Measurements from ENCODE around the gene RNF217. TPM values are rescaled to one million over a fixed set of nuclear protein-coding genes. Genes with fewer than 3 reads are reported as not detected.

RNF217 gene
- total and polyA plus RNA-seq, 2 of the 8 experiments (the other 6 are each of a cell fraction or from before 2014, with no cell fraction given), result 2.0 to 8.9 TPM

DNA sequence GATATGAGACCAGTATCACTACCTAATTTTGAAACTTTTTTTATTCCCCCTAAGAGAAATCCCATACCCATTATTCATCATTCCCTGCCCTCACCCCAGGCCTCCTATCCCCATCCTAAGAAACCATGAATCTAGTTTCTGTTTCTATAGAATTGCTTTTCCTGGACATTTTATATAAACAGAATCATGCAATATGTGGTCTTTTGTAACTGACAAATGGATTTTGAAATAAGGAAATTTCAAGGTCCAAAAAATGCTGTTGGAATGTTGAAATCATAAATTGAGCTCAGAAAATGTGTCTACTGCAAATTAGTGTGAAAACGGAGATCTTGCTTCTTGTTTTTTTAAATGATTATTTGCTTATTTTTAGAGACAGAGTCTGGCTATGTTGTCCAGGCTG, 25.1 kb downstream of the RNF217 start (continued):
- TF ChIP-seq, protein P1, sequence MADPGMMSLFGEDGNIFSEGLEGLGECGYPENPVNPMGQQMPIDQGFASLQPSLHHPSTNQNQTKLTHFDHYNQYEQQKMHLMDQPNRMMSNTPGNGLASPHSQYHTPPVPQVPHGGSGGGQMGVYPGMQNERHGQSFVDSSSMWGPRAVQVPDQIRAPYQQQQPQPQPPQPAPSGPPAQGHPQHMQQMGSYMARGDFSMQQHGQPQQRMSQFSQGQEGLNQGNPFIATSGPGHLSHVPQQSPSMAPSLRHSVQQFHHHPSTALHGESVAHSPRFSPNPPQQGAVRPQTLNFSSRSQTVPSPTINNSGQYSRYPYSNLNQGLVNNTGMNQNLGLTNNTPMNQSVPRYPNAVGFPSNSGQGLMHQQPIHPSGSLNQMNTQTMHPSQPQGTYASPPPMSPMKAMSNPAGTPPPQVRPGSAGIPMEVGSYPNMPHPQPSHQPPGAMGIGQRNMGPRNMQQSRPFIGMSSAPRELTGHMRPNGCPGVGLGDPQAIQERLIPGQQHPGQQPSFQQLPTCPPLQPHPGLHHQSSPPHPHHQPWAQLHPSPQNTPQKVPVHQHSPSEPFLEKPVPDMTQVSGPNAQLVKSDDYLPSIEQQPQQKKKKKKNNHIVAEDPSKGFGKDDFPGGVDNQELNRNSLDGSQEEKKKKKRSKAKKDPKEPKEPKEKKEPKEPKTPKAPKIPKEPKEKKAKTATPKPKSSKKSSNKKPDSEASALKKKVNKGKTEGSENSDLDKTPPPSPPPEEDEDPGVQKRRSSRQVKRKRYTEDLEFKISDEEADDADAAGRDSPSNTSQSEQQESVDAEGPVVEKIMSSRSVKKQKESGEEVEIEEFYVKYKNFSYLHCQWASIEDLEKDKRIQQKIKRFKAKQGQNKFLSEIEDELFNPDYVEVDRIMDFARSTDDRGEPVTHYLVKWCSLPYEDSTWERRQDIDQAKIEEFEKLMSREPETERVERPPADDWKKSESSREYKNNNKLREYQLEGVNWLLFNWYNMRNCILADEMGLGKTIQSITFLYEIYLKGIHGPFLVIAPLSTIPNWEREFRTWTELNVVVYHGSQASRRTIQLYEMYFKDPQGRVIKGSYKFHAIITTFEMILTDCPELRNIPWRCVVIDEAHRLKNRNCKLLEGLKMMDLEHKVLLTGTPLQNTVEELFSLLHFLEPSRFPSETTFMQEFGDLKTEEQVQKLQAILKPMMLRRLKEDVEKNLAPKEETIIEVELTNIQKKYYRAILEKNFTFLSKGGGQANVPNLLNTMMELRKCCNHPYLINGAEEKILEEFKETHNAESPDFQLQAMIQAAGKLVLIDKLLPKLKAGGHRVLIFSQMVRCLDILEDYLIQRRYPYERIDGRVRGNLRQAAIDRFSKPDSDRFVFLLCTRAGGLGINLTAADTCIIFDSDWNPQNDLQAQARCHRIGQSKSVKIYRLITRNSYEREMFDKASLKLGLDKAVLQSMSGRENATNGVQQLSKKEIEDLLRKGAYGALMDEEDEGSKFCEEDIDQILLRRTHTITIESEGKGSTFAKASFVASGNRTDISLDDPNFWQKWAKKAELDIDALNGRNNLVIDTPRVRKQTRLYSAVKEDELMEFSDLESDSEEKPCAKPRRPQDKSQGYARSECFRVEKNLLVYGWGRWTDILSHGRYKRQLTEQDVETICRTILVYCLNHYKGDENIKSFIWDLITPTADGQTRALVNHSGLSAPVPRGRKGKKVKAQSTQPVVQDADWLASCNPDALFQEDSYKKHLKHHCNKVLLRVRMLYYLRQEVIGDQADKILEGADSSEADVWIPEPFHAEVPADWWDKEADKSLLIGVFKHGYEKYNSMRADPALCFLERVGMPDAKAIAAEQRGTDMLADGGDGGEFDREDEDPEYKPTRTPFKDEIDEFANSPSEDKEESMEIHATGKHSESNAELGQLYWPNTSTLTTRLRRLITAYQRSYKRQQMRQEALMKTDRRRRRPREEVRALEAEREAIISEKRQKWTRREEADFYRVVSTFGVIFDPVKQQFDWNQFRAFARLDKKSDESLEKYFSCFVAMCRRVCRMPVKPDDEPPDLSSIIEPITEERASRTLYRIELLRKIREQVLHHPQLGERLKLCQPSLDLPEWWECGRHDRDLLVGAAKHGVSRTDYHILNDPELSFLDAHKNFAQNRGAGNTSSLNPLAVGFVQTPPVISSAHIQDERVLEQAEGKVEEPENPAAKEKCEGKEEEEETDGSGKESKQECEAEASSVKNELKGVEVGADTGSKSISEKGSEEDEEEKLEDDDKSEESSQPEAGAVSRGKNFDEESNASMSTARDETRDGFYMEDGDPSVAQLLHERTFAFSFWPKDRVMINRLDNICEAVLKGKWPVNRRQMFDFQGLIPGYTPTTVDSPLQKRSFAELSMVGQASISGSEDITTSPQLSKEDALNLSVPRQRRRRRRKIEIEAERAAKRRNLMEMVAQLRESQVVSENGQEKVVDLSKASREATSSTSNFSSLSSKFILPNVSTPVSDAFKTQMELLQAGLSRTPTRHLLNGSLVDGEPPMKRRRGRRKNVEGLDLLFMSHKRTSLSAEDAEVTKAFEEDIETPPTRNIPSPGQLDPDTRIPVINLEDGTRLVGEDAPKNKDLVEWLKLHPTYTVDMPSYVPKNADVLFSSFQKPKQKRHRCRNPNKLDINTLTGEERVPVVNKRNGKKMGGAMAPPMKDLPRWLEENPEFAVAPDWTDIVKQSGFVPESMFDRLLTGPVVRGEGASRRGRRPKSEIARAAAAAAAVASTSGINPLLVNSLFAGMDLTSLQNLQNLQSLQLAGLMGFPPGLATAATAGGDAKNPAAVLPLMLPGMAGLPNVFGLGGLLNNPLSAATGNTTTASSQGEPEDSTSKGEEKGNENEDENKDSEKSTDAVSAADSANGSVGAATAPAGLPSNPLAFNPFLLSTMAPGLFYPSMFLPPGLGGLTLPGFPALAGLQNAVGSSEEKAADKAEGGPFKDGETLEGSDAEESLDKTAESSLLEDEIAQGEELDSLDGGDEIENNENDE (IDR thresholded peaks at IDR 0.05; ENCODE audit: insufficient replicate concordance, low read length), result no peak

Measured in H1 (cell line).